Neural crest cell (in vitro differentiated cells): Measurements from ENCODE around the gene NDUFS8. TPM values are rescaled to one million over a fixed set of nuclear protein-coding genes. Genes with fewer than 3 reads are reported as not detected.

Experiments
- DNase-seq: peaks from one replicate; pipeline ENCODE4 v3.0.0; 2021; ENCODE audit warnings: low read depth, mixed read lengths, low spot score
- H3K27ac Mint-ChIP-seq: one replicate; pipeline ENCODE4 v1.8.0; 2021; ENCODE audit warnings: mild to moderate bottlenecking, mixed read lengths; ENCODE audit not compliant: unreplicated experiment
- H3K27me3 Mint-ChIP-seq: 2 replicates; pipeline ENCODE4 v1.8.0; 2021; ENCODE audit warnings: low read depth, mild to moderate bottlenecking, mixed read lengths
- H3K36me3 Mint-ChIP-seq: 2 replicates; pipeline ENCODE4 v1.8.0; 2021; ENCODE audit warnings: low read depth, mild to moderate bottlenecking, mixed read lengths
- H3K4me1 Mint-ChIP-seq: 2 replicates; pipeline ENCODE4 v1.8.0; 2021; ENCODE audit warnings: mixed read lengths
- H3K4me3 Mint-ChIP-seq: one replicate; pipeline ENCODE4 v1.8.0; 2021; ENCODE audit warnings: mild to moderate bottlenecking, mixed read lengths
- H3K9me3 Mint-ChIP-seq: 2 replicates; pipeline ENCODE4 v1.8.0; 2021; ENCODE audit warnings: mixed read lengths
- CTCF ChIP-seq: fragments of 200-600 bp; sonication (generic); conservative IDR thresholded peaks from 2 replicates; pipeline ENCODE4 v1.5.0; 2021; ENCODE audit warnings: antibody characterized with exemption, mild to moderate bottlenecking
- total RNA-seq: library from RNA; stranded (reverse); gene quantifications from 2 replicates; pipeline ENCODE4 v1.2.1, GENCODE V29; 2021

NDUFS8 gene
- total RNA-seq, 1 donor from 2014 or later: 150 TPM

GRCh38 chr11:68025047-68025446 lies 5.4 kb upstream of the NDUFS8 start:
- no peak for DNase-seq
- Mint-ChIP-seq H3K36me3 (peaks cover 9% of the 10 kb centered on the region), H3K4me3 (no peak overlapping the region), H3K4me1 (peaks cover 18% of the 10 kb centered on the region), H3K27me3 (no peaks in the 10 kb centered on the region), H3K27ac (peak overlapping the region; percentile 58), H3K9me3 (peaks cover 5% of the 10 kb centered on the region)
- no peak for TF ChIP-seq CTCF

- H3K27me3 Mint-ChIP-seq: no peaks in the 10 kb centered on the region
- no peak overlapping the region for H3K27ac Mint-ChIP-seq
- H3K36me3 Mint-ChIP-seq: peaks cover 9% of the 10 kb centered on the region
- TF ChIP-seq CTCF: no peak
- DNase-seq: no peak
- no peak overlapping the region for H3K4me3 Mint-ChIP-seq
- peaks cover 5% of the 10 kb centered on the region for H3K9me3 Mint-ChIP-seq
- H3K4me1 Mint-ChIP-seq: peaks cover 23% of the 10 kb centered on the region
Observed at GRCh38 chr11:68026391-68027105, 3.9 kb upstream of the NDUFS8 start.

- no peak for DNase-seq
- peaks cover 9% of the 10 kb centered on the region for H3K36me3 Mint-ChIP-seq
- no peak overlapping the region for H3K27ac Mint-ChIP-seq
- no peak overlapping the region for H3K4me3 Mint-ChIP-seq
- peaks cover 27% of the 10 kb centered on the region for H3K4me1 Mint-ChIP-seq
- no peaks in the 10 kb centered on the region for H3K27me3 Mint-ChIP-seq
- H3K9me3 Mint-ChIP-seq: peaks cover 5% of the 10 kb centered on the region
- no peak for TF ChIP-seq CTCF
Observed at GRCh38 chr11:68027667-68028066, 2.8 kb upstream of the NDUFS8 start.

- TF ChIP-seq CTCF: no peak
- H3K4me3 Mint-ChIP-seq: peak overlapping the region; percentile 92
- H3K4me1 Mint-ChIP-seq: peaks cover 27% of the 10 kb centered on the region
- peak overlapping the region; percentile 31 for H3K27ac Mint-ChIP-seq
- H3K36me3 Mint-ChIP-seq: peaks cover 9% of the 10 kb centered on the region
- no peak for DNase-seq
- H3K27me3 Mint-ChIP-seq: no peaks in the 10 kb centered on the region
- H3K9me3 Mint-ChIP-seq: peaks cover 5% of the 10 kb centered on the region
Observed at GRCh38 chr11:68028802-68029545, 1.5 kb upstream of the NDUFS8 start.

- H3K4me3 Mint-ChIP-seq: peak overlapping the region; percentile 92
- no peaks in the 10 kb centered on the region for H3K9me3 Mint-ChIP-seq
- H3K36me3 Mint-ChIP-seq: no peaks in the 10 kb centered on the region
- TF ChIP-seq CTCF: no peak
- DNase-seq: no peak
- H3K27ac Mint-ChIP-seq: peak overlapping the region; percentile 81
- H3K4me1 Mint-ChIP-seq: peaks cover 27% of the 10 kb centered on the region
- no peaks in the 10 kb centered on the region for H3K27me3 Mint-ChIP-seq
Observed at GRCh38 chr11:68031144-68031464, 623 bp downstream of the NDUFS8 start.
